ENCODE data around the gene TYW3. TPM values are rescaled to one million over a fixed set of nuclear protein-coding genes. Genes with fewer than 3 reads are reported as not detected.
"Not testable (repeated sequence)": the region's sequence is repeated elsewhere in the genome, so short reads cannot be mapped to it uniquely, and the experiment has no call there.

The TYW3 gene
- total and polyA plus RNA-seq, 3 donors from 2014 or later = 12.7 to 15.4 (median 15.4) TPM

- TF ChIP-seq POLR2A (IDR thresholded peaks at IDR 0.05) (no peak), CTCF (IDR thresholded peaks at IDR 0.05) (peak; percentile 53 to 63 (median 63))
- Histone ChIP-seq H3K36me3 (ENCODE audit: low read depth, missing control alignments) (no peaks in the 10 kb centered on the region), H3K9me3 (no peaks in the 10 kb centered on the region), H3K27me3 (no peaks in the 10 kb centered on the region), H3K27ac (peak overlapping the region; percentile 84 to 88), H3K4me3 (peak overlapping the region; percentile 65 to 77), H3K4me1 (peaks cover 8% of the 10 kb centered on the region)
- intact Hi-C loops (cut with DNase I; ENCODE audit: low total_unique reads) = no loop called here
- WGBS, 2 donors = 12 to 21% methylated on average over 11 of the region's 11 CpGs
- DNase-seq = peak; percentile 61
These were observed 892 bp downstream of the TYW3 start for GRCh38 chr1:74733604-74734484.

- H3K4me1 ChIP-seq = peaks cover 8% of the 10 kb centered on the region
- DNase-seq = no peak
- H3K27me3 ChIP-seq = no peaks in the 10 kb centered on the region
- TF ChIP-seq CTCF (IDR thresholded peaks at IDR 0.05) (no peak), POLR2A (IDR thresholded peaks at IDR 0.05) (no peak)
- WGBS, 2 donors = 87 to 89% methylated on average over 4 of the region's 4 CpGs
- no peak overlapping the region for H3K4me3 ChIP-seq
- no peaks in the 10 kb centered on the region for H3K36me3 ChIP-seq (ENCODE audit: low read depth, missing control alignments)
- no peaks in the 10 kb centered on the region for H3K9me3 ChIP-seq
- intact Hi-C loops (cut with DNase I; ENCODE audit: low total_unique reads) = no loop called here
- H3K27ac ChIP-seq = no peak overlapping the region
These were observed 4.4 kb downstream of the TYW3 start for GRCh38 chr1:74737333-74737732.

- H3K36me3 ChIP-seq (ENCODE audit: low read depth, missing control alignments); H3K9me3 ChIP-seq; H3K4me3 ChIP-seq; DNase-seq; H3K27ac ChIP-seq; H3K27me3 ChIP-seq; H3K4me1 ChIP-seq; intact Hi-C loops (cut with DNase I; ENCODE audit: low total_unique reads): not testable (repeated sequence)
- WGBS, 2 donors = 88 to 95% methylated on average over 13 of the region's 13 CpGs
These were observed 7.5 kb downstream of the TYW3 start for GRCh38 chr1:74740307-74740980.

- DNase-seq; H3K4me3 ChIP-seq; H3K9me3 ChIP-seq; H3K36me3 ChIP-seq (ENCODE audit: low read depth, missing control alignments); H3K27me3 ChIP-seq; H3K27ac ChIP-seq; intact Hi-C loops (cut with DNase I; ENCODE audit: low total_unique reads); H3K4me1 ChIP-seq: not testable (repeated sequence)
- 94 to 99% methylated on average over 6 of the region's 6 CpGs for WGBS, 2 donors
These were observed 12.3 kb downstream of the TYW3 start for GRCh38 chr1:74745247-74745646.

- WGBS, 2 donors = 90 to 96% methylated on average over 1 of the region's 1 CpG
- Histone ChIP-seq H3K9me3 (no peaks in the 10 kb centered on the region), H3K27ac (no peak overlapping the region), H3K4me1 (no peaks in the 10 kb centered on the region), H3K36me3 (ENCODE audit: low read depth, missing control alignments) (no peaks in the 10 kb centered on the region), H3K27me3 (no peaks in the 10 kb centered on the region), H3K4me3 (no peak overlapping the region)
- intact Hi-C loops (cut with DNase I; ENCODE audit: low total_unique reads) = no loop called here
- no peak for DNase-seq
- TF ChIP-seq CTCF (IDR thresholded peaks at IDR 0.05) (no peak), POLR2A (IDR thresholded peaks at IDR 0.05) (no peak)
These were observed 16.0 kb downstream of the TYW3 start for GRCh38 chr1:74748960-74749359.
